OCI-LY3 (cell line): ENCODE results near the gene RAP1A.
"Not testable (repeated sequence)": the region's sequence is repeated elsewhere in the genome, so short reads cannot be mapped to it uniquely, and the experiment has no call there.

ENCODE experiments used
- EZH2phosphoT487 ChIP-seq: fragments of 200-600 bp; shearing (Covaris generic); IDR thresholded peaks from 2 replicates; pipeline ENCODE4 v1.6.1; 2018; ENCODE audit warnings: antibody characterized with exemption, mixed run types, low read depth
- TF ChIP-seq, protein P1 (sequence below): fragments of 200-600, 300-600 bp; sonication (generic); IDR thresholded peaks from 2 replicates; pipeline ENCODE4 v1.5.1; 2014; ENCODE audit warnings: antibody characterized with exemption, low read length, low read depth

DNA sequence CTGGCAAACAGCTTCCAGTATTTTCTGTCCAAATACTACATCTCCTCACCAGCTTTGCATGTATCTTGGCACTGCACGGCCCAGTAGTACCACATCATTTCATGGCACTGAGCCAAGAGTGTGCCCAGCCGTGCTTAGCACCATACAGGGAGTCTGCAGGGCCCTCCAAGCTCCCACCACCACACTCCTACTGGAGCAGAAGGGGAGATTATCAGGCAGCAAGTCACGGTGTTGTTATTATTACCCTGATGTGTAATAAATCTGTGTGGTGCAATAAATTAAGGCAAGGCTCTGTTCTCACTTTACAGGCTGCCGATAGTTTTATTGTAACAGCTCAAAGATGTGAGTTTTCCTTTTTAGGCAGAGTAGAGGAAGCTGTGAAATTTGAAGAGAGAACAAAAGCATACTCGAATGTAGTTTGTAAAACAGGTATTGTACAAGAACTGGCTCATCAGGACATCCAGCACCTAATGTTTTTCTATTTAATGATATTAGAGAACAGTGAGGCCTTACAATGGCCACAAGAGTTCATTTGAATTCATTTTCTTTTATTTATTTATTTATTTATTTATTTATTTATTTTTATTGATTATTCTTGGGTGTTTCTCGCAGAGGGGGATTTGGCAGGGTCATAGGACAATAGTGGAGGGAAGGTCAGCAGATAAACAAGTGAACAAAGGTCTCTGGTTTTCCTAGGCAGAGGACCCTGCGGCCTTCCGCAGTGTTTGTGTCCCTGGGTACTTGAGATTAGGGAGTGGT, 13.0 kb upstream of the RAP1A start:
- TF ChIP-seq, protein P1, sequence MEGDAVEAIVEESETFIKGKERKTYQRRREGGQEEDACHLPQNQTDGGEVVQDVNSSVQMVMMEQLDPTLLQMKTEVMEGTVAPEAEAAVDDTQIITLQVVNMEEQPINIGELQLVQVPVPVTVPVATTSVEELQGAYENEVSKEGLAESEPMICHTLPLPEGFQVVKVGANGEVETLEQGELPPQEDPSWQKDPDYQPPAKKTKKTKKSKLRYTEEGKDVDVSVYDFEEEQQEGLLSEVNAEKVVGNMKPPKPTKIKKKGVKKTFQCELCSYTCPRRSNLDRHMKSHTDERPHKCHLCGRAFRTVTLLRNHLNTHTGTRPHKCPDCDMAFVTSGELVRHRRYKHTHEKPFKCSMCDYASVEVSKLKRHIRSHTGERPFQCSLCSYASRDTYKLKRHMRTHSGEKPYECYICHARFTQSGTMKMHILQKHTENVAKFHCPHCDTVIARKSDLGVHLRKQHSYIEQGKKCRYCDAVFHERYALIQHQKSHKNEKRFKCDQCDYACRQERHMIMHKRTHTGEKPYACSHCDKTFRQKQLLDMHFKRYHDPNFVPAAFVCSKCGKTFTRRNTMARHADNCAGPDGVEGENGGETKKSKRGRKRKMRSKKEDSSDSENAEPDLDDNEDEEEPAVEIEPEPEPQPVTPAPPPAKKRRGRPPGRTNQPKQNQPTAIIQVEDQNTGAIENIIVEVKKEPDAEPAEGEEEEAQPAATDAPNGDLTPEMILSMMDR: not testable (repeated sequence)
- not testable (repeated sequence) for TF ChIP-seq EZH2phosphoT487
